Stimulated activated CD8-positive, alpha-beta memory T cell treated with anti-CD3 and anti-CD28 coated beads, Interleukin-12 subunit alpha, Interleukin-12 subunit beta, amount 100 ng/mL, for 4 hours (primary cell): ENCODE data around the gene GJA1.
"Not testable (repeated sequence)": the region's sequence is repeated elsewhere in the genome, so short reads cannot be mapped to it uniquely, and the experiment has no call there.

Source experiments
- DNase-seq: peaks from one replicate; pipeline ENCODE4 v3.0.0-alpha.2; 2020; ENCODE audit warnings: low read depth

Gene GJA1

DNA sequence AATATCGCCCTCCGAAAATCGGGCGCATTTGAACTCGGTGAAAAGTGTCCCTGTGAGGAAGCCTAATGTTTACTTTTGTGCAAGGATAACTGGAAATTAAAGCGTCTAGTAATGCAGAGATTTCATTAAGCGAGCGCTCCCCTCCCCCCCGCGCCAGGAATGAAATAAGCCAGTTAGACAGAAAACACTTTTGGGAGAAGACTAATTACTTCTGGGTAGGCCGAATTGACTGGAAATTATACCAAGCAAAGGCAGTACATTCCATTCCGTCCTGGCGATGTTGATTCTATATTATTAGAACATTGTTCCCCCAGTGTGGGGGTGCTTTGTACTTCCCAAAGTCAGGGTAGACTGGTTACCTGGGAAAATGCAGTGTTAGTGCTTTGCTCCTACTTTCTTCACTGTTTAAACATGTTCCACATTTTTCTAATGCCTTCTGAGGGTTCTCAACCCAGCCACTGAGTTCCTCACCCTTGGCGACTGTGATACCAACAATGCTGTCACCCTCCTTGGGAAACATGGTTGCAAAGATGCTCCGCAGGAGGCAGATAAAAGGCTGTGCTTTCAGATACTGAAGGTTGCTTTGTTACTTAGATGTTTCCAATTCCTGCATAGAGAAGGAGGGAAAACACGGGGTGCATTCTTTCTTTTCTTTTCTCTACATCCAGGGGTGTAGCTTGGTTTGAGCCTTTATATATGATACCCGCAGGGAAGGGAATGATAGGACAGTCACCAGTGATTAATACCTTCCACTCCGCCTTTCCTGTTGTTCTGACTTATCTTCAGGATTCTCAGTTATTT is 2.6 kb downstream of the GJA1 start:
- DNase-seq = no peak

- no peak for DNase-seq
Measured at GRCh38 chr6:121438869-121439268, 3.4 kb downstream of the GJA1 start.

GRCh38 chr6:121439475-121439874 is 4.0 kb downstream of the GJA1 start:
- DNase-seq = no peak

DNA sequence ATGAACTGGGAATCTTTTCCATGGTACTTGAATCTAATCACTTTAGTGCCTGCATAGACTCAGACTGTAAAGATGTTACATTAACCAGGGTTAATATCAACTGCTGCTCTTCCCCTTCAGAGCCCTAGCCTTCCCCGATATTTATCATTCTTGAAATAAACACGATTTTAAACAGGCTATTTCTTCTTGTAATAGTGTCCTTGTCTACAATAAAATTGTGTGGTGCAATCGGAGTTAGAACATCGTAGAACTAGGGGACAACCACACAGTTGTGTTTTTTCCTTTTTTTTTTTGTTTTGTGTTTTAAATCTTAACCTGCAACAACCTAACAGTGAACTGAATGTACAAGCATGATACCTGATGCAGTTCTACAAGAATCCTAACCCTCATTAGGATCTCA is 4.5 kb downstream of the GJA1 start:
- DNase-seq = no peak

- no peak for DNase-seq
Measured at GRCh38 chr6:121441477-121441876, 6.0 kb downstream of the GJA1 start.

GRCh38 chr6:121442576-121442975 is 7.1 kb downstream of the GJA1 start:
- DNase-seq = no peak

GRCh38 chr6:121443971-121444541 is 8.6 kb downstream of the GJA1 start:
- DNase-seq = no peak

DNA sequence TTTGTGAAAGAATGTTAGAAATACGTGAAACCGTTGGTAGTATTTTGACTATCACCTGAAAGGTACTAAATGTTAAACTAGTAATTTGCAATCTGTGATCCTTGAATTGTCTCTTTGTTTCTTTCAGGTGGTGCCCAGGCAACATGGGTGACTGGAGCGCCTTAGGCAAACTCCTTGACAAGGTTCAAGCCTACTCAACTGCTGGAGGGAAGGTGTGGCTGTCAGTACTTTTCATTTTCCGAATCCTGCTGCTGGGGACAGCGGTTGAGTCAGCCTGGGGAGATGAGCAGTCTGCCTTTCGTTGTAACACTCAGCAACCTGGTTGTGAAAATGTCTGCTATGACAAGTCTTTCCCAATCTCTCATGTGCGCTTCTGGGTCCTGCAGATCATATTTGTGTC is 11.3 kb downstream of the GJA1 start:
- DNase-seq = not testable (repeated sequence)

DNA sequence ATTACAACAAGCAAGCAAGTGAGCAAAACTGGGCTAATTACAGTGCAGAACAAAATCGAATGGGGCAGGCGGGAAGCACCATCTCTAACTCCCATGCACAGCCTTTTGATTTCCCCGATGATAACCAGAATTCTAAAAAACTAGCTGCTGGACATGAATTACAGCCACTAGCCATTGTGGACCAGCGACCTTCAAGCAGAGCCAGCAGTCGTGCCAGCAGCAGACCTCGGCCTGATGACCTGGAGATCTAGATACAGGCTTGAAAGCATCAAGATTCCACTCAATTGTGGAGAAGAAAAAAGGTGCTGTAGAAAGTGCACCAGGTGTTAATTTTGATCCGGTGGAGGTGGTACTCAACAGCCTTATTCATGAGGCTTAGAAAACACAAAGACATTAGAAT is 12.3 kb downstream of the GJA1 start:
- DNase-seq = not testable (repeated sequence)

GRCh38 chr6:121448528-121448927 is 13.1 kb downstream of the GJA1 start:
- DNase-seq = not testable (repeated sequence)

DNA sequence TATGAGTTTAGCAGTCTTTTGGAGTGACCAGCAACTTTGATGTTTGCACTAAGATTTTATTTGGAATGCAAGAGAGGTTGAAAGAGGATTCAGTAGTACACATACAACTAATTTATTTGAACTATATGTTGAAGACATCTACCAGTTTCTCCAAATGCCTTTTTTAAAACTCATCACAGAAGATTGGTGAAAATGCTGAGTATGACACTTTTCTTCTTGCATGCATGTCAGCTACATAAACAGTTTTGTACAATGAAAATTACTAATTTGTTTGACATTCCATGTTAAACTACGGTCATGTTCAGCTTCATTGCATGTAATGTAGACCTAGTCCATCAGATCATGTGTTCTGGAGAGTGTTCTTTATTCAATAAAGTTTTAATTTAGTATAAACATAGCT is 13.9 kb downstream of the GJA1 start:
- no peak for DNase-seq

DNA sequence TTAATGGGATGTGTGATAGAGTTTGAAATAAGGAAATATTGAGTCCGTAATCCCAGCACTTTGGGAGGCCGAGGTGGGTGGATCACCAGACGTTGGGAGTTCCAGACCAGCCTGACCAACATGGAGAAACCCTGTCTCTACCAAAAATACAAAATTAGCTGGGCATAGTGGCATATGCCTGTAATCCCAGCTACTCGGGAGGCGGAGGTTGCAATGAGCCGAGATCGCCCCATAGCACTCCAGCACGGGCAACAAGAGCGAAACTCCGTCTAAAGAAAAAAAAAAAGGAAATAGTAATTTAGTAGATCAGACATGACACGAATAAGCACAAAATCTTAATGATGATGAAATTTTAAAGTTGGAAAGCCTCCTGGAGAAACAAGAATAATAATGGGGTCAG is 14.8 kb downstream of the GJA1 start:
- DNase-seq = no peak

- DNase-seq = no peak
Measured at GRCh38 chr6:121451250-121451649, 15.8 kb downstream of the GJA1 start.

- DNase-seq = no peak
Measured at GRCh38 chr6:121453191-121453590, 17.7 kb downstream of the GJA1 start.

- no peak for DNase-seq
Measured at GRCh38 chr6:121460170-121460569, 24.7 kb downstream of the GJA1 start.

DNA sequence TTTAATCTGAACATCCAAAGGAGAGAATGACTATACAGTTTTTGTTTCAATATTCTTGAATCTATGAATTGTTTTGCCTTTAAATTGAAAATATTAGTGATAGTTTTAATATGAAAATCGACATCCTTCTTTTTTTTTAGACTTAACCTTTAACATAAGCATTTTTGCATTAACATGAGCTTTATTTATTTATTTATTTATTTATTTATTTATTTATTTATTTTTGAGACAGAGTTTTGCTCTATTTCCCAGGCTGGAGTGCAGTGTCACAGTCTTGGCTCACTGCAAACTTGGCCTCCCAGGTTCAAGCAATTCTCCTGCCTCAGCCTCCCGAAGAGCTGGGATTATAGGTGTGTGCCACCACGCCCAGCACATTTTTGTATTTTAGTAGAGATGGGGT is 27.6 kb downstream of the GJA1 start:
- no peak for DNase-seq

- no peak for DNase-seq
Measured at GRCh38 chr6:121465101-121465500, 29.7 kb downstream of the GJA1 start.

DNA sequence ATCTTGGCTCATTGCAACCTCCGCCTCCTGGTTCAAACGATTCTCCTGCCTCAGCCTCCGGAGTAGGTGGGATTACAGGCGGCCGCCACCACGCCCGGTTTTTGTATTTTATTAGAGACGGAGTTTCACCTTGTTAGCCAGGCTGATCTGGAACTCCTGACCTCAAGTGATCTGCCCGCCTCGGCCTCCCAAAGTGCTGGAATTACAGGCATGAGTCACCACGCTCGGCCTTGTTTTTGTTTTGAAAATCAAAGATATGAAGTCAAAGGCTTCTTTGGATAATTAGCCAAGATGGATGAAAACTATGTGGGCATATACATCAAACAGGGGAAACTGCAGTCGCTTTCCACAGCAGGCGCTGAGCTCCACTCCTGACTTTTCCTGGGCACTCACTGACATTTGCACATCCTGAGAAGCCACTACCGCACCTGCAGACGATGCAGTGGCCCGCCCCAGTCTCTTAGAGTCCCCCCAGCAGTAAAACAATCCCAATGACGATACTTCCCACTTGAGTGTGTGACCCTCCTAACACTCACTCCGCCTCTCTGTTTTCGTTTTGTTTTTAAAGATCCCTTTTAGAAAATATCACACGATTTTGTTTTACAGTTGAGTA is 44.1 kb downstream of the GJA1 start:
- DNase-seq = no peak

DNA sequence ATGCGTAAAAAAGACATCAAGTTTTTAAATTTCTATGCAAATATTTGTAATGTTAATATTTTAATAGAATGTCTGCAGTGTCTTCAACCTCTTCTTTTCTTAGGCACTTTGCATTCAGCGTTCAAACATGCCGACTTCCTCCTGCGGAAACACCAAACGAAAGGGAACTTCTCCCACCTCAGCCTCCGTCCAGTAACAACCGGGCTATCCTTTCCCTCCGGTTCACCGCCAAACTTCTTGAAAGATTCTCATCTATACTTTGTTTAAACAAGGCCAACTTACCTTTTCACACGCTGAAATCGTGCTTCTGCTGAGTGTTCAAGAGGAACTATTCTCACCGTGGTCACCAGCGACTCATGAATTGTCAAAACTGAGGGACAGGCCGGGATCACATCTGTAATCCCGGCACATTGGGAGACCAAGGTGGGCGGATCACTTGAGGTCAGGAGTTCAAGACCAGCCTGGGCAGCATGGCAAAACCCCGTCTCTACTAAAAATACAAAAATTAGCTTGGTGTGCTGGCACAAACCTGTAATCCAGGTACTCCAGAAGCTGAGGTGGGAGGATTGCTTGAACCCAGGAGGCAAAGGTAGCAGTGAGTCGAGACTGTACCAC is 44.8 kb downstream of the GJA1 start:
- no peak for DNase-seq

GRCh38 chr6:121482004-121482693 is 46.7 kb downstream of the GJA1 start:
- DNase-seq = no peak

GRCh38 chr6:121482751-121483150 is 47.3 kb downstream of the GJA1 start:
- DNase-seq = no peak

- no peak for DNase-seq
Measured at GRCh38 chr6:121485359-121485811, 49.9 kb downstream of the GJA1 start.
